OCI-LY3 (cell line): ENCODE data around the gene GTPBP3.

ENCODE experiments used
- H2AFZ ChIP-seq: fragments of 200-600, 300-600 bp; shearing (Covaris generic); 2 replicates; pipeline ENCODE4 v1.6.0; 2014; ENCODE audit warnings: antibody characterized with exemption, low read depth, low read length
- H3K27ac ChIP-seq: fragments of 200-600, 300-600 bp; sonication (generic); 2 replicates; pipeline ENCODE4 v1.5.1; 2014; ENCODE audit warnings: mild to moderate bottlenecking, low read length, moderate library complexity, mixed read lengths
- H3K27me3 ChIP-seq: fragments of 200-600, 300-600 bp; sonication (generic); 2 replicates; pipeline ENCODE4 v1.6.1; 2014; ENCODE audit warnings: low read depth, low read length, mixed read lengths
- H3K36me3 ChIP-seq: fragments of 200-600, 300-600 bp; sonication (generic); replicated peaks from 2 replicates; pipeline ENCODE3; 2014; ENCODE audit warnings: low read depth, low read length, mixed read lengths
- H3K4me1 ChIP-seq: fragments of 300-600, 200-600 bp; sonication (generic); 2 replicates; pipeline ENCODE4 v1.6.1; 2014; ENCODE audit warnings: low read length, mixed read lengths
- H3K4me2 ChIP-seq: fragments of 200-600, 300-600 bp; sonication (generic); 2 replicates; pipeline ENCODE4 v1.6.1; 2014; ENCODE audit warnings: low read length, mixed read lengths
- H3K4me3 ChIP-seq: fragments of 300-600, 200-600 bp; sonication (generic); 2 replicates; pipeline ENCODE4 v1.5.1; 2014; ENCODE audit warnings: antibody characterized with exemption, mild to moderate bottlenecking, low read length, moderate library complexity
- H3K79me2 ChIP-seq: fragments of 300-600, 200-600 bp; shearing (Covaris generic); 2 replicates; pipeline ENCODE4 v1.6.1; 2014; ENCODE audit warnings: mild to moderate bottlenecking, low read length, mixed read lengths
- H3K9ac ChIP-seq: fragments of 300-600, 200-600 bp; shearing (Covaris generic); 2 replicates; pipeline ENCODE4 v1.6.0; 2014; ENCODE audit warnings: mild to moderate bottlenecking, low read length, moderate library complexity
- H3K9me3 ChIP-seq: fragments of 200-600, 300-600 bp; shearing (Covaris generic); 2 replicates; pipeline ENCODE4 v1.6.1; 2014; ENCODE audit warnings: low read length, mixed read lengths; ENCODE audit not compliant: insufficient read depth
- H4K20me1 ChIP-seq: fragments of 200-600, 300-600 bp; sonication (generic); 2 replicates; pipeline ENCODE4 v1.6.1; 2016; ENCODE audit warnings: low read length, mixed read lengths; ENCODE audit not compliant: insufficient read depth
- CTCF ChIP-seq: fragments of 200-600, 300-600 bp; sonication (generic); IDR thresholded peaks from 2 replicates; pipeline ENCODE4 v1.5.1; 2014; ENCODE audit warnings: antibody characterized with exemption, low read length, low read depth
- EZH2phosphoT487 ChIP-seq: fragments of 200-600 bp; shearing (Covaris generic); IDR thresholded peaks from 2 replicates; pipeline ENCODE4 v1.6.1; 2018; ENCODE audit warnings: antibody characterized with exemption, mixed run types, low read depth

GTPBP3 gene

GRCh38 chr19:17338433-17339078 lies 1.2 kb downstream of the GTPBP3 start:
- Histone ChIP-seq H3K4me3 (peak overlapping the region; percentile 78), H3K27me3 (no peaks in the 10 kb centered on the region), H3K27ac (no peak overlapping the region), H3K9ac (peak overlapping the region; percentile 77), H3K79me2 (peaks cover 15% of the 10 kb centered on the region), H3K36me3 (peaks cover 18% of the 10 kb centered on the region), H3K4me1 (peaks cover 24% of the 10 kb centered on the region), H4K20me1 (no peaks in the 10 kb centered on the region), H3K9me3 (no peaks in the 10 kb centered on the region), H2AFZ (no peak overlapping the region), H3K4me2 (peak overlapping the region; percentile 95)
- TF ChIP-seq CTCF, result no peak
- TF ChIP-seq EZH2phosphoT487, result no peak

- Histone ChIP-seq H3K9ac (no peak overlapping the region), H3K79me2 (peaks cover 15% of the 10 kb centered on the region)
Observed at GRCh38 chr19:17339088-17339741, 1.9 kb downstream of the GTPBP3 start.

GRCh38 chr19:17340302-17340870 lies 3.0 kb downstream of the GTPBP3 start:
- no peak overlapping the region for H3K4me2 ChIP-seq
- no peaks in the 10 kb centered on the region for H4K20me1 ChIP-seq

More at GRCh38 chr19:17339088-17339741, 1.9 kb downstream of the GTPBP3 start:
- H3K4me3 ChIP-seq, result no peak overlapping the region
- H2AFZ ChIP-seq, result no peak overlapping the region
- no peaks in the 10 kb centered on the region for H3K9me3 ChIP-seq
- H3K36me3 ChIP-seq, result peaks cover 20% of the 10 kb centered on the region
- H3K27me3 ChIP-seq, result no peaks in the 10 kb centered on the region
- TF ChIP-seq EZH2phosphoT487 (no peak), CTCF (no peak)
- peak overlapping the region; percentile 95; the same call in 1 of the 2 replicates for H3K4me2 ChIP-seq
- H3K4me1 ChIP-seq, result peaks cover 18% of the 10 kb centered on the region
- H4K20me1 ChIP-seq, result no peaks in the 10 kb centered on the region
- no peak overlapping the region for H3K27ac ChIP-seq

More at GRCh38 chr19:17340302-17340870, 3.0 kb downstream of the GTPBP3 start:
- Histone ChIP-seq H3K36me3 (peaks cover 20% of the 10 kb centered on the region), H3K27me3 (no peaks in the 10 kb centered on the region), H3K4me1 (peaks cover 14% of the 10 kb centered on the region), H3K27ac (no peak overlapping the region), H3K9ac (no peak overlapping the region), H3K79me2 (peaks cover 15% of the 10 kb centered on the region), H3K9me3 (no peaks in the 10 kb centered on the region), H3K4me3 (no peak overlapping the region), H2AFZ (no peak overlapping the region)
- TF ChIP-seq CTCF, result no peak
- TF ChIP-seq EZH2phosphoT487, result no peak
